ENCODE measurements around the gene PTPN4. TPM values are rescaled to one million over a fixed set of nuclear protein-coding genes. Genes with fewer than 3 reads are reported as not detected.

The PTPN4 gene
- total RNA-seq, 1 experiment from 2014 or later, result 80.5 TPM

DNA sequence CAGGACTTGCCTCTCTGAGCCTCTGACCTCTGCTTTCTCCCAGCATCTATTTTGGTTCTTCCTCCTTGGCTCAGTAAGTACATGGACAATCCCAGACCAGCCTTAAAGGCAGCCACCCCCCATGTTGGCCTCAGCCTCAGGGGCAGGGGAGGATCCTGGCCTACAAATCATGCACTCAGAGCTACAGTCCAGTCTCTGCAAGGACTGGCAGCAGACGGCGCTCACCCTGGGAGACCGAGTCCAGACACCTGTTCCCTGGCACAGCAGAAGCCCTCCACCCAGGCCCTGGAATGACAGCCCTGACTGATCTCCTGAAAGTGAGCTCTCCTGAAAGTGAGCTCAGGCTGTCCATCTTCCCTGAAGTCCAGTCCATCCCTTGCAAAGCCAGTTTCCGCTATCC lies 25.7 kb upstream of the PTPN4 start:
- no peaks in the 10 kb centered on the region; the same call in 1 of the 2 replicates for H3K27me3 Mint-ChIP-seq (ENCODE audit: low read depth)
- no peaks in the 10 kb centered on the region for H3K79me1 ChIP-seq (ENCODE audit: insufficient read depth, low read depth, low read length, poor library complexity, severe bottlenecking)

More for the DNA sequence above, 25.7 kb upstream of the PTPN4 start:
- no peak overlapping the region for H3K56ac ChIP-seq (ENCODE audit: insufficient read length, low read depth, low read length)
- no peak overlapping the region for H2BK15ac ChIP-seq (ENCODE audit: low read depth, low read length)
- Mint-ChIP-seq H3K27ac (no peak overlapping the region), H3K9me3 (no peaks in the 10 kb centered on the region), H3K36me3 (ENCODE audit: insufficient read depth in 1 of 3, low read depth in 3 of 3) (no peaks in the 10 kb centered on the region), H3K4me1 (peaks cover 12 to 18% of the 10 kb centered on the region in 2 experiments), H3K4me3 (no peak overlapping the region)
- no CpG with 5 or more reads among the region's 4 CpGs for WGBS (ENCODE audit: extremely low coverage, insufficient read length, low lambda C conversion rate)
- H2BK5ac ChIP-seq (ENCODE audit: insufficient read length, low read length), result no peak overlapping the region
- H4K91ac ChIP-seq (ENCODE audit: insufficient read length, low read depth, low read length), result no peak overlapping the region
- H3K9me3 ChIP-seq (ENCODE audit: control insufficient read depth, low read depth, low read length), result no peaks in the 10 kb centered on the region
- H2BK120ac ChIP-seq (ENCODE audit: low read depth, low read length, poor library complexity, severe bottlenecking), result no peak overlapping the region
- no peak overlapping the region for H4K8ac ChIP-seq (replicated peaks; ENCODE audit: insufficient read length, low read depth, low read length)
- H3K23ac ChIP-seq (ENCODE audit: insufficient read length, low read depth, low read length), result no peak overlapping the region
- no peak overlapping the region for H2AFZ ChIP-seq (ENCODE audit: low read length)
- H4K5ac ChIP-seq (ENCODE audit: insufficient read length, low read depth, low read length), result no peak overlapping the region
- no peak overlapping the region for H3K4ac ChIP-seq (ENCODE audit: low read depth, low read length)
- no peaks in the 10 kb centered on the region for H3K79me2 ChIP-seq (ENCODE audit: insufficient read depth, low read length)
- no peaks in the 10 kb centered on the region for H4K20me1 ChIP-seq (ENCODE audit: control insufficient read depth, insufficient read depth, insufficient read length)
- no peak for DNase-seq
- H2BK20ac ChIP-seq (ENCODE audit: low read depth, low read length, poor library complexity, severe bottlenecking), result no peak overlapping the region
- H3K9ac ChIP-seq (ENCODE audit: extremely low read depth, insufficient read length, low read length), result no peak overlapping the region
- H3T11ph ChIP-seq (ENCODE audit: low read length), result no peak overlapping the region
- no peaks in the 10 kb centered on the region for H3K23me2 ChIP-seq (ENCODE audit: insufficient read length, low read depth, low read length, poor library complexity, severe bottlenecking)
- no peak overlapping the region for H3K14ac ChIP-seq (ENCODE audit: insufficient read depth, low read length)
- no peaks in the 10 kb centered on the region for H3K27me3 ChIP-seq (ENCODE audit: insufficient read depth, low read length)
- H3K18ac ChIP-seq (ENCODE audit: insufficient read length, low read depth, low read length), result no peak overlapping the region
- no peak overlapping the region for H3K4me2 ChIP-seq (ENCODE audit: insufficient read depth, insufficient read length, low read length)
- no peak overlapping the region for H3K27ac ChIP-seq (ENCODE audit: insufficient read length, low read depth, low read length)
- H2AK5ac ChIP-seq (ENCODE audit: insufficient read length, low read length), result no peak overlapping the region
- H3K4me1 ChIP-seq (ENCODE audit: insufficient read depth, low read length), result no peaks in the 10 kb centered on the region; the same call in 1 of the 2 replicates
- H2BK12ac ChIP-seq (ENCODE audit: insufficient read length, low read depth, low read length), result no peak overlapping the region
- no peak for TF ChIP-seq CTCF (conservative IDR thresholded peaks at IDR 0.05)
